NCI-H1694 (cell line): ENCODE data around the gene MPPE1.
"Not testable (repeated sequence)": the region's sequence is repeated elsewhere in the genome, so short reads cannot be mapped to it uniquely, and the experiment has no call there.

Experiments
- DNase-seq: peaks from one replicate; lab custom pipeline; 2025; lab: John Stamatoyannopoulos, UW

MPPE1 gene

DNA sequence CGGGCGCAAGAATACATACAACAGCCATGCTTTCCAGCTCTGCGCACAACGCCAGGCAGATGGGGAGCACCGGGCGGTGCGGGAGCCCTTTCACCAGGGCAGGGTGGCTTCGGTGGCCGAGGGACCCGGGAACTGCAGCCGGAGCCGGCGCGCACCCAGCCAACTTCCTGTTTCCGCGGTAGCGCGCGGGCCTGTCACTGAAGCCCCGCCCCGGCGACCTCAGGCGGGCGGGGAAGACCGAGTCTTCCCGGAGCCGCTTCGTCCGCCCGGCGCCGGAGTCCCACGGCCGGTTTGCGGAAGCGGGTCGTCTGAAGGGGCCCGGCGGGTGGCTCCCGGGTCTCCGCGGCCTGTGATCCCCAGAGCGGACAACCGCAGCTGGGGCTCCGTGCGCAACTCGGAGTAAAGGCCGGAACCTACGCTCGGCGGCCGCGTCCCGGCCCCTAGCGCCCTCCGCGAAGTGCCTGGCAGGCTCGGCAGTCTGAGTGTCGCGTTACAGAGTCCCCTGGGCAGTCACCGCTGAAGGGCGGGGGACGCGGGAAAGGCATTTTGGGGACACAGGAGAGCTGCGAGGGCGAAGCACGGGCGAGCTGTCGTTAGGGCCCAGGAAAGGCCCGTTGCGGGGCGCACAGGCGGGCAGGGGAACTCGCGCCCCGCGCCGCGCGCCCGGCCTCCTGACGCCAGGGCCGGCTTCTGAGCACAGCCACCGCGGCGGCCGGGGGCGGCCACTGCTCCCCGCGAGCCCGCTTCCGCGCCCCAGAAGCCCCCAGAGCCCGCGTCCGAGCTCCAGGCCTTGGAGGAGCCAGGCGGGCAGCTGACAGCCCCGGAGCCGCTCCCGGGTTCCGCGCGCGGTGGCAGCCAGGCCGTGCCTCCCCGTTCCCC lies at the start of gene MPPE1:
Gene MPPE1 (minus strand): TSS at position 136 of the 879 bp plus-strand sequence. CDS start 11,053 bp downstream, outside the sequence.
- peak; percentile 42 for DNase-seq

- no peak for DNase-seq
These were observed 49.5 kb upstream of the MPPE1 start for GRCh38 chr18:11957636-11958035.

GRCh38 chr18:11956371-11957308 lies 48.5 kb upstream of the MPPE1 start:
- DNase-seq: no peak

DNA sequence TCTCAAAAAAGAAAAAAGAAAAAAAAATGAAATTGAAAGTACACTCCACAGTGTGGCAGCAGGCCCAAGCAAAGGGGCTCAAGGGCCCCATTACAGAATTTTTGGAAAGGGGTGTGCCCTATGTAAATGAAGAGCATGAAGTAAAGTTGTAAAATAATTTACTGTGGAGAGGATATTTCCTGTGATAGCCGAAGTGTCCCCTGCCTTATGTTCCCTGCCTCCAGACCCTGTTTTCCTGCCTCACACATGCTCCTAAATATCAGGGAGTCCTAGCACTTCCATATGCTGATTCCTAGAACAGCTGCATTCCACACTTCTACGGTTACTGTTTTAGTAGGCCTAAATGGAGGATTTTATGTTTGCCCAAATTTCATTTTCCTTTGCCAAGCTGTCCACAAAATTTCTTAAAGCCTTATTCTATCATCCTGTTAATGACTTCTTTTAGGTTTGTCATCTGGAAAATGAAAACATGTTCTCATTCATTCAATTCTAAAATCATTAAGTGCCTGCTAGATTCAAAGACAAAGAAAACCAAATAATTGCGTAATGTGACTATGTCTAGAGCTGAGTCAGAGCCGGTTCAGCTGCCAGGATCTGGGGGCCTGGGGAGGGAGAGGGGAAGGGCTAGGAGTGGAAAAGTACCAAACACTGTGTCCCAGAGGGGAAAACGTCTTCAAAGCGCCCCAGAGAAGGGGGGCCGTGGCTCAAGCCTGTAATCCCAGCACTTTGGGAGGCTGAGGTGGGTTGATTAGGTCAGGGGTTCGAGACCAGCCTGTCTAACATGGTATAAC lies 47.3 kb upstream of the MPPE1 start:
- DNase-seq: no peak

GRCh38 chr18:11953113-11953512 lies 45.0 kb upstream of the MPPE1 start:
- no peak for DNase-seq

GRCh38 chr18:11951390-11951851 lies 43.3 kb upstream of the MPPE1 start:
- DNase-seq: no peak

- DNase-seq: no peak
These were observed 42.7 kb upstream of the MPPE1 start for GRCh38 chr18:11950824-11951223.

- DNase-seq: no peak
These were observed 40.9 kb upstream of the MPPE1 start for GRCh38 chr18:11948852-11949523.

DNA sequence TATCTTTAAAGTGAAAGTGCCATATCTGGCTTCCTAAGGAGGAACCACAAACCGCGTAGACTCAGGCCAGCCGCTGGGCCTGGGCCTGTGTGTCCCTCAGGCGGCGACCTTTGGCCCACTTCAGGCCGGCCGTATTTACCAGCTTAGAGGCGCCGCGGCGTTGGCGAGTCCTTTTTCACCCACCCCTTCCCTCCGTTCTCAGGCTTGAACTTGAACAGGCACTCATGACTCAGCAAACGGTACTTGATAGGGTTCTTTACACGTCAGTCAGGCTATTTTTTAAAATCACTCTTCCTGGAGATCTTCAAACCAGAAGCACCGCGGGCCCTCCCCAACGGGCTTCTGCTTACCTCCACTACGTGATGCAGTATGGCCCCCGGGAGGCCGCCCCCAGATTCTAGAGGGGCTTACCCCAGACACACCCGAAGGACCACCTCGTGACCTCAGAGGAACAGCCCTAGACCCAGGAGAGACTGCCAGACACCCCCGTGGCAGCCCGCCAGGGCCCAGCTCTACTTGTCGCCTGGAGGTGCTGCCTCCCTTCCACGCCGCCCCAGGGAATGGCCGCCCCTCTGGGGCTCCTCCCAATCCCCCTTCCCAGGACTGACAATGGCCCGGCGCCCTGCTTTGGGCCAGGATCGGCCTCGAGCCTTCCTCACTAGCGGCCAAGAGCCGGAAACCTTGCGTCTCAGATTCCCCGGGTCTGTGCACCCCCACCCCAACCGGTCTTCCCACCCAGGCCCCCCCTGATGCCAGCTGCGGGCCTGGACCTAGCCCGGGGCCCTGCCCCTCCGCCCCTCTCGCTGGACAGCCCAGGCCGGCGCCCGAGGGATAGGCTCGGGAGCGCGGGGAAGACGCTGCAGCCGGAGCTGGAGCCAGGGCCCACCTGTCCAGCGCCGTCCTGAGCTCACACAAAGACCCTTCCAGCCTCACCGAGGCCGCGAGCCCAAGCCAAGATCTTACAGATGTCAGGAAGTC lies 39.4 kb upstream of the MPPE1 start:
- no peak for DNase-seq

DNA sequence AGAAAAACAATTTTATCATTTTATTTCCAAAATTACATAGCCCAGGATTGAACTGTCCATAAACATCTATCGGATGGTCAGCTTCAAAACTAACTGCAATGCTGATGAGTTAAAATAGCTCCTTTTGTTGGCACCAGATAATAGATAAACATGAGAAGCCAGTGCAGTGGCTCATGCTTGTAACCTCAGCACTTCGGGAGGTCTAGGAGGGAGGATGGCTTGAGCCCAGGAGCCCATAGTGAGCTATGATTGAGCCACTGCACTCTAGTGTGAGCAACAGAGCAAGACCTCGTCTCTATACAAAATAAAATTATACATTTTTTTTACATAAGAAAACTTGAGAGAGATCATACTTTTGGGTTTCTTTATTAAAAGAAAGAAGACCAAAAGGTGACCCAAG lies 38.6 kb upstream of the MPPE1 start:
- no peak for DNase-seq

GRCh38 chr18:11945834-11946659 lies 37.9 kb upstream of the MPPE1 start:
- DNase-seq: not testable (repeated sequence)

GRCh38 chr18:11944786-11945185 lies 36.7 kb upstream of the MPPE1 start:
- DNase-seq: no peak

DNA sequence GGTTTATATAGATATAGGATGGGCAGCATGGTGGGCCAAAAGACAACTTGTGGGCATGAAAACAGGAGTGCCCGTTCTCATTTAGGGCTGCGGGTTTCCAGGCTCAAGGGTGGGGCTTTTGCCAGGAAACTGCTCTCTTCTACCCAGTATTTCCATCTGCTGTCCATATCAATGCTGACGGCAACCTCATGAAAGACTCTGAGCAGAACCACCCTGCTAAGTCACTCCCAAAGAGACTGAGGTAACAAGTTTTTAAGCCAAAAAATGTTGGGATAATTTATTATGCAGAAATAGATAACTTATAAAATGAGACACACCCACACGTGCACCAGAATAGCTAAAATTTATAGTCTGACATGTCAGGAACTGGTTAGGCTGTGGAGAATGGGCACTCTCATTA lies 36.1 kb upstream of the MPPE1 start:
- DNase-seq: no peak

- no peak for DNase-seq
These were observed 35.4 kb upstream of the MPPE1 start for GRCh38 chr18:11943551-11943950.

DNA sequence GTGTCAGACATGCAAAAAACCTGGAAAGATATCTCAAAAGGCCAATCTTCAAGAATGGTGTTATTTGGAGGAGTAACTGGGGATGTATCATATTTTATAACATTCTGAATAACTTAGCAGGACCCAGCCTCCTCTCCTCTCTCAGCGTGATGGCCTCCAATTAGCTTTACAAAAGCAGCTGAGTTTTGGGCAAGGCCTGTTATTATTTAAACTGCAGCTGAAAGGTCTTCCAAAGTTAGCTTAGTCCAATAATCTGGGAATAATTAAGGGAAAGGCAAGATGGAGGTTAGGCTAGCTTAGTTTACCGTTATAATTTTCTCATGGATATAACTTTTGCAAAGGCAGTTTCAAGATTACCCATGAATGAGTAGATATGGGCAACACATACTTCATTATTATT lies 32.8 kb upstream of the MPPE1 start:
- DNase-seq: no peak

DNA sequence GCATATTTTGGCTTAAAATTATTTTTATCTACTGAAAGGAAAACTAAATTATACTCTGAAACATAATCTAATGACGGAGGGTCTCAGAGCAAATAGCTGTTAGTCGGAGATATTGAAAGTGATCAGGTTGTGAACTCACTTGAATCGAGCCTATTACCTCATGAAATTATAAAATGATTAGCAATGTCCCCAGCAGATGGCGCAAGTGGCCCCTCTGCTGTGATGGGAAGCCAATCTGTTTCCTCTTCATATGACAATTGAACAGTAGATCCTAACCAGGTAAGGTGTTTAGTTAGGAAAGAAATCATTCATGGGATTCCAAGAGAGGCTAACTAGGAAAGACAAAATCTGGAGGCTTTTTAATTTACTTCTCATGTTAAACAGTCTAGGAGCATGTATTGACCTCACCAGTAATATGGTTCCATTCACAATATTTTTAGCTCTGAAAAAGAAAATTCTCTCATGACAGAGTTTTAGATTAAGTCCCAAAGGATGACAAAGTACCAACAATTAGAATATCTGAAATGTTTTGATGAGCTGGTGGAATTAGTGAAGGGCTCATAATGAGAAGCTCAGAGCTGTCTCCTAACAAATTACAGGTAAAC lies 29.9 kb upstream of the MPPE1 start:
- DNase-seq: peak; percentile 62

- no peak for DNase-seq
These were observed 24.3 kb upstream of the MPPE1 start for GRCh38 chr18:11932393-11932792.

- no peak for DNase-seq
These were observed 19.4 kb upstream of the MPPE1 start for GRCh38 chr18:11927497-11927896.
